Fibroblast of skin of back (primary cell): Measurements from ENCODE around the gene GMEB2. TPM values are rescaled to one million over a fixed set of nuclear protein-coding genes. Genes with fewer than 3 reads are reported as not detected.
"Not testable (repeated sequence)": the region's sequence is repeated elsewhere in the genome, so short reads cannot be mapped to it uniquely, and the experiment has no call there.

Experiments used
- DNase-seq: peaks from one replicate; pipeline ENCODE4 v3.0.0-alpha.2; 2013
- polyA plus RNA-seq, 2 experiments: library from polyadenylated mRNA; unstranded; fragments of 120-200 nt; gene quantifications; one replicate each; pipeline ENCODE4 v1.2.1, GENCODE V29; 2013; ENCODE audit not compliant: insufficient read length in 2 of 2

GMEB2 gene, protein sequence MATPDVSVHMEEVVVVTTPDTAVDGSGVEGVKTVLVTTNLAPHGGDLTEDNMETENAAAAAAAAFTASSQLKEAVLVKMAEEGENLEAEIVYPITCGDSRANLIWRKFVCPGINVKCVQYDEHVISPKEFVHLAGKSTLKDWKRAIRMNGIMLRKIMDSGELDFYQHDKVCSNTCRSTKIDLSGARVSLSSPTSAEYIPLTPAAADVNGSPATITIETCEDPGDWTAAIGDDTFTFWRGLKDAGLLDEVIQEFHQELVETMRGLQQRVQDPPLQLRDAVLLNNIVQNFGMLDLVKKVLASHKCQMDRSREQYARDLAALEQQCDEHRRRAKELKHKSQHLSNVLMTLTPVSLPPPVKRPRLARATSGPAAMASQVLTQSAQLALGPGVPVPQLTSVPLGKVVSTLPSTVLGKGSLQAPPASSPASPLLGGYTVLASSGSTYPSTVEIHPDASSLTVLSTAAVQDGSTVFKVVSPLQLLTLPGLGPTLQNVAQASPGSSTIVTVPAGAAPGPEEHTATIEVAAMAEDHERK
- 10.3 TPM for polyA plus RNA-seq (2013, experiment 1 of 2; ENCODE audit: insufficient read length)
- polyA plus RNA-seq (2013, experiment 2 of 2; ENCODE audit: insufficient read length) = 7.9 TPM

GRCh38 chr20:63626424-63627128 lies at the start of gene GMEB2:
Gene GMEB2 (minus strand): TSS chr20:63627101. CDS start chr20:63619397, 7,704 bp downstream.
- peak; percentile 73 for DNase-seq

DNA sequence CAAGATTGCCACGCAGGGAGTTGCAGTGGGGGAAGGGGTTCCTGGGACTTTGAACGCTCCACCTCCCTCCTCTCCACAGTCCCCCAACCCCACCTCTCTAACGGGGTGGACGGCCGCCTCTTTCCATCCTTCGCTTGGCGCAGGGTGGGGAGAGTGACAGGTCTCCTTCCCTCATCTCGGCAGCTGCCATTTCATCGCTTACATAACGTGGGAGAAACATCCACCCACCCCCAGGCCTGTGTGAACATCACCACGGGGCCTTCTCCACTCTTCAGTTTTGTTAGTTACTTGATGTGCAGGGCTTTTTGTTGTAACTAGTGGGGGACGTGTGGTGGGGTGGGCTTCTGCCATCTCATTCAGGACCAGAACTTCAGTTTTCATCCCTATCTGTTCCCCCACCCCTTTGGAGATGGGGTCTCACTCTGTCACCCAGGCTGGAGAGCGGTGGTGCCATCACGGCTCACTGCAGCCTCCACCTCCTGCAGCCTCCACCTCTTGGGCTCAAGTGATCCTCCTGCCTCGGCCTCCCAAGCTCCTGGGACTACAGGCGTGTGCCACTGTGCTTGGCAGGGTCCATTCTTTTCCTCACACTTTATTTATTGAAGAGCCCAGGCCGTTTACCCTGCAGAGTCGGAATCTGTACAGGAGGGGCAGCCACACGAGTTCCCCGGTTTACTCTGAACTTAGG lies 48.9 kb upstream of the GMEB2 start:
- no peak for DNase-seq

- no peak for DNase-seq
Measured at GRCh38 chr20:63673951-63674350, 47.0 kb upstream of the GMEB2 start.

DNA sequence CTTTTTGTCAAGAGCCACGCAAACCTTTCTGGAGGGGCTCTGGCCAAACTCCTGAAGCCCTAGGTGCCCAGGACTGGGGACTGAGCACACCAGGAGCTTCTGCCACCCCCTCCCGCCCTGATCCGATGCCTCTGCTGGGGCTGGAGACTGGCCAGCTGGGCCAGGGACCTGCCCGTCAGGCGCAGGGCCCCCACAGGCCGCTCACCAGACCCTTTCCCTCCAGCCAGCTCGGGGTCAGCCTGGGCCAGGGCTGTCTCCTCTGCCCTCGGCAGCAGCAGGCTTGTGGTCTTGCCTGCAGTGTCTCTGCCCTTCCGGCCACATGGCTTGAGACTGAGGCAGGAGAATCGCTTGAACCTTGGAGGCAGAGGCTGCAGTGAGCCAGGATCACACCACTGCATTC lies 45.8 kb upstream of the GMEB2 start:
- no peak for DNase-seq

DNA sequence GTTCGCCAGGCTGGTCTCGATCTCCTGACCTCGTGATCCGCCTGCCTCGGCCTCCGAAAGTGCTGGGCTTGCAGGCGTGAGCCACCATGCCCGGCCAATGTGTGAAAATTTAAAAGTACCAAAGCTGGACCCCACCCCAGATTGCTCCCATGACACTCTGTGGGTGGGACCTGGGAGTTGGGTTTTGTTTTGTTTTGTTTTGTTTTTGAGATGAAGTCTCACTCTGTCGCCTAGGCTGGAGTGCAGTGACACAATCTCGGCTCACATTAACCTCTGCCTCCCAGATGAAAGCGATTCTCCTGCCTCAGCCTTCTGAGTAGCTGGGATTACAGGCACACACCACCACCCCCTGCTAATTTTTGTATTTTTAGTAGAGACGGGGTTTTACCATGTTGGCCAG lies 44.8 kb upstream of the GMEB2 start:
- DNase-seq = not testable (repeated sequence)

GRCh38 chr20:63668351-63668750 lies 41.5 kb upstream of the GMEB2 start:
- no peak for DNase-seq

GRCh38 chr20:63667858-63668257 lies 41.0 kb upstream of the GMEB2 start:
- DNase-seq = no peak

- no peak for DNase-seq
Measured at GRCh38 chr20:63665708-63666107, 38.8 kb upstream of the GMEB2 start.

DNA sequence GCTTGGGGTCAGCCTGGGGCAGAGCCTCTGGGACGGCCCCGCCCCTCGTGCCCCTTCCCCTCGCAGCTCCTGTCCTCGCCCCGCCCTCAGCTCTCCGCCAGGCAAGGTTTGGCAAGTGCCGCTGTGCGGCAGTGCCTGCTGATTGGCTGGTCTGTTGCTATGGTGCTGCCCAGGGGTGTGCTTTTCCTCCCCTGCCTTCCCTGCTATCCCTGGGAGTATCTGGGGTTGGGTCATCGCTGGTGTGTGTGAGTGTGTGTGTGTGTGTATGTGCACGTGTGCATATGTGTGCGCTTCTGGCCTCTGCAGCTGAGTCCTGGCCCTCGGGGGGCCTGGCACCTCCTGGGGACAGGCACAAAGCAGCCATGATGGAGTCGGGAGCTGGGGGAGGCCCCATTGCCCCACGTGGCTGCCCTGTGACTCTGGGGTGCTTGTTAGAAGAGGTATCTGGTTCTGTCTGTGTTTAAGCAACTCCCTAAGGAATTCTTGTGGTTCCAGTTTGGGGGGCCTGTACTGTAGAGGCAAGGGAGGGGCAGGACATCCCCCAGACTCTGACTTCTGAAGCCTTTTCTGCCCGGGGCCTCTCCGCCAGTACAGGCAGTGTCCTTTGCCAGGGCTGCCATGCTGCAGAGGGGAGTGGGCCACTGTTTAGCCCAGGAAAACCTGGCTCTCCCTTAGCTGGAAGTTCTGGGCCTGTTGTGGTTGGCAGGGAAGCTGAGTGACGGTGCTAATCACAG lies 38.1 kb upstream of the GMEB2 start:
- DNase-seq = no peak

GRCh38 chr20:63664143-63664851 lies 37.4 kb upstream of the GMEB2 start:
- DNase-seq = no peak

- DNase-seq = no peak
Measured at GRCh38 chr20:63663332-63664066, 36.6 kb upstream of the GMEB2 start.

- no peak for DNase-seq
Measured at GRCh38 chr20:63662813-63663189, 35.9 kb upstream of the GMEB2 start.

GRCh38 chr20:63661959-63662812 lies 35.3 kb upstream of the GMEB2 start:
- no peak for DNase-seq

DNA sequence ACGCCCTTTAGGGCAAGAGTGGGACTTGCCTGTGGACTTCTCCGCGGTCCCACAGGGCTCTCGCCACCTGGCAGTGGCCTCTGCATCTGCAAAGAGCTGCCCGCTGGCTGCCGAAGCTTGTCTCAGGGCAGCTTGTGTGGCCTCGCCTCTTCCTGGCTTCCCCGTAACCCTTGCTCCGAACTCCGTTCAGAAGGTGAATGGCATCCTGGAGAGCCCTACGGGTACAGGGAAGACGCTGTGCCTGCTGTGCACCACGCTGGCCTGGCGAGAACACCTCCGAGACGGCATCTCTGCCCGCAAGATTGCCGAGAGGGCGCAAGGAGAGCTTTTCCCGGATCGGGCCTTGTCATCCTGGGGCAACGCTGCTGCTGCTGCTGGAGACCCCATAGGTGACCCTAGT lies 34.2 kb upstream of the GMEB2 start:
- no peak for DNase-seq

GRCh38 chr20:63660622-63661021 lies 33.7 kb upstream of the GMEB2 start:
- no peak for DNase-seq

- not testable (repeated sequence) for DNase-seq
Measured at GRCh38 chr20:63660174-63660573, 33.3 kb upstream of the GMEB2 start.

DNA sequence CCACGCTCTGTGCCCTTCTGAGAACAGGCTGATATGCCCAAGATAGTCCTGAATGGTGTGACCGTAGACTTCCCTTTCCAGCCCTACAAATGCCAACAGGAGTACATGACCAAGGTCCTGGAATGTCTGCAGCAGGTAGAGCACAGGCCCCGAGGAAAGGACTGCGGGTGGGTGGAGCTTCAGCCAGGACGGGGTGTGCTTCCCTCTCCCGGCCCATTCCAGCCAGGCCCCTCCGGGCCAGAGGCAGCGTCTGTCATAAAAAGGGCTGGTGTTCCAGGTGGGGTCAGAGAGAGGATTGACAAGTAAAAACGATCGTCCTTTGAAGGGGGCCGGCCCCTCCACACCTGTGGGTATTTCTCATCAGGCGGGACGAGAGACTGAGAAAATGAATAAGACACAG lies 32.5 kb upstream of the GMEB2 start:
- no peak for DNase-seq

- DNase-seq = no peak
Measured at GRCh38 chr20:63658749-63659187, 31.9 kb upstream of the GMEB2 start.

- DNase-seq = peak; percentile 91
Measured at GRCh38 chr20:63657937-63658748, 31.2 kb upstream of the GMEB2 start, which contains the start of gene RTEL1. Gene RTEL1 (plus strand): TSS chr20:63658312. CDS start chr20:63659403, 1,091 bp downstream.
